MM.1S (cell line): ENCODE data around the gene GPRIN3.

Source experiments
- DNase-seq: peaks from one replicate; pipeline ENCODE4 v3.0.0-alpha.2; 2015
- H2AFZ ChIP-seq: fragments of 300-600 bp; sonication (generic); 2 replicates; pipeline ENCODE4 v1.6.0; 2016; ENCODE audit warnings: antibody characterized with exemption, low read length
- H3F3A ChIP-seq: fragments of 300-600 bp; sonication (generic); 2 replicates; pipeline ENCODE4 v1.6.1; 2016; ENCODE audit warnings: mild to moderate bottlenecking, antibody characterized with exemption, low read length, moderate library complexity, mixed read lengths; ENCODE audit not compliant: insufficient read depth
- H3K27ac ChIP-seq: fragments of 300-600 bp; sonication (generic); 2 replicates; pipeline ENCODE4 v1.5.1; 2016; ENCODE audit warnings: mild to moderate bottlenecking, low read length
- H3K27me3 ChIP-seq: fragments of 300-600 bp; sonication (generic); replicated peaks from 2 replicates; pipeline ENCODE4 v1.6.0; 2016; ENCODE audit warnings: low read length; ENCODE audit not compliant: insufficient read depth
- H3K36me3 ChIP-seq: fragments of 300-600 bp; sonication (generic); replicated peaks from 2 replicates; pipeline ENCODE4 v1.6.1; 2016; ENCODE audit warnings: mild to moderate bottlenecking, low read length, mixed read lengths; ENCODE audit not compliant: insufficient read depth
- H3K4me1 ChIP-seq: fragments of 300-600 bp; sonication (generic); 2 replicates; pipeline ENCODE4 v1.6.1; 2016; ENCODE audit warnings: low read length, mixed read lengths
- H3K4me2 ChIP-seq: fragments of 300-600 bp; sonication (generic); 2 replicates; pipeline ENCODE4 v1.6.0; 2016; ENCODE audit warnings: low read depth, low read length
- H3K4me3 ChIP-seq: fragments of 300-600 bp; sonication (generic); 2 replicates; pipeline ENCODE4 v1.5.1; 2016; ENCODE audit warnings: low read length, mixed read lengths
- H3K79me2 ChIP-seq: fragments of 300-600 bp; sonication (generic); 2 replicates; pipeline ENCODE4 v1.6.1; 2016; ENCODE audit warnings: mixed run types, low read length, mixed read lengths
- H3K9ac ChIP-seq: fragments of 300-600 bp; sonication (generic); 2 replicates; pipeline ENCODE4 v1.6.1; 2016; ENCODE audit warnings: low read length, mixed read lengths
- H3K9me2 ChIP-seq: fragments of 300-600 bp; sonication (generic); replicated peaks from 2 replicates; pipeline ENCODE4 v1.6.1; 2016; ENCODE audit warnings: mild to moderate bottlenecking, low read length, mixed read lengths; ENCODE audit not compliant: insufficient read depth
- H3K9me3 ChIP-seq: fragments of 300-600 bp; sonication (generic); replicated peaks from 2 replicates; pipeline ENCODE4 v1.6.1; 2016; ENCODE audit warnings: mild to moderate bottlenecking, low read length, mixed read lengths; ENCODE audit not compliant: insufficient read depth
- H4K20me1 ChIP-seq: fragments of 300-600 bp; sonication (generic); 2 replicates; pipeline ENCODE4 v1.6.1; 2016; ENCODE audit warnings: mild to moderate bottlenecking, low read length, moderate library complexity, mixed read lengths; ENCODE audit not compliant: insufficient read depth
- CTCF ChIP-seq: fragments of 300-600 bp; sonication (generic); IDR thresholded peaks from 2 replicates; pipeline ENCODE4 v1.5.1; 2016; ENCODE audit warnings: antibody characterized with exemption, low read length, mixed read lengths
- EZH2 ChIP-seq: fragments of 300-600 bp; sonication (generic); optimal IDR thresholded peaks from 2 replicates; pipeline ENCODE3; 2017; ENCODE audit warnings: low read depth, mild to moderate bottlenecking, antibody characterized with exemption, low read length, mixed read lengths
- EZH2phosphoT487 ChIP-seq: fragments of 300-600 bp; sonication (generic); IDR thresholded peaks from 2 replicates; pipeline ENCODE4 v1.6.1; 2018; ENCODE audit warnings: antibody characterized with exemption, low read length

The GPRIN3 gene

GRCh38 chr4:89197920-89198319 is 109.7 kb downstream of the GPRIN3 start:
- Histone ChIP-seq H3K4me3 (no peak overlapping the region), H3K4me1 (peaks cover 11% of the 10 kb centered on the region), H3K9ac (no peak overlapping the region), H3K9me2 (0 out of 2 replicates have a peak, but pooled peaks cover 2% of the 10 kb centered on the region), H4K20me1 (no peaks in the 10 kb centered on the region), H3K36me3 (no peaks in the 10 kb centered on the region), H3F3A (peaks cover 8% of the 10 kb centered on the region; the same call in 1 of the 2 replicates), H2AFZ (no peak overlapping the region), H3K79me2 (no peaks in the 10 kb centered on the region), H3K27ac (no peak overlapping the region), H3K9me3 (no peaks in the 10 kb centered on the region), H3K27me3 (no peaks in the 10 kb centered on the region), H3K4me2 (no peak overlapping the region)
- DNase-seq: no peak
- TF ChIP-seq EZH2: no peak
- no peak for TF ChIP-seq CTCF
- no peak for TF ChIP-seq EZH2phosphoT487

- H3K9me2 ChIP-seq: 0 out of 2 replicates have a peak, but pooled peaks cover 2% of the 10 kb centered on the region
- H3K4me3 ChIP-seq: no peak overlapping the region
- peaks cover 8% of the 10 kb centered on the region; the same call in 1 of the 2 replicates for H3F3A ChIP-seq
- DNase-seq: no peak
- no peaks in the 10 kb centered on the region for H3K36me3 ChIP-seq
- H3K4me2 ChIP-seq: no peak overlapping the region
- H2AFZ ChIP-seq: 0 out of 2 replicates have a peak overlapping the region, but pooled peaks have one; percentile 1
- H3K79me2 ChIP-seq: no peaks in the 10 kb centered on the region
- no peak overlapping the region; the same call in 1 of the 2 replicates for H3K27ac ChIP-seq
- TF ChIP-seq EZH2 (no peak), EZH2phosphoT487 (no peak), CTCF (no peak)
- H3K27me3 ChIP-seq: no peaks in the 10 kb centered on the region
- H3K9me3 ChIP-seq: no peaks in the 10 kb centered on the region
- no peaks in the 10 kb centered on the region for H4K20me1 ChIP-seq
- H3K4me1 ChIP-seq: peaks cover 11% of the 10 kb centered on the region
- no peak overlapping the region for H3K9ac ChIP-seq
Observed at GRCh38 chr4:89196745-89197144, 110.9 kb downstream of the GPRIN3 start.

GRCh38 chr4:89196056-89196674 is 111.4 kb downstream of the GPRIN3 start:
- no peak overlapping the region for H3K9ac ChIP-seq
- DNase-seq: peak; percentile 60
- no peaks in the 10 kb centered on the region for H4K20me1 ChIP-seq
- no peaks in the 10 kb centered on the region for H3K36me3 ChIP-seq
- no peaks in the 10 kb centered on the region for H3K9me3 ChIP-seq
- peaks cover 8% of the 10 kb centered on the region; the same call in 1 of the 2 replicates for H3F3A ChIP-seq
- peaks cover 11% of the 10 kb centered on the region for H3K4me1 ChIP-seq
- TF ChIP-seq CTCF: no peak
- no peak for TF ChIP-seq EZH2
- TF ChIP-seq EZH2phosphoT487: no peak
- H3K27me3 ChIP-seq: no peaks in the 10 kb centered on the region
- H3K79me2 ChIP-seq: no peaks in the 10 kb centered on the region
- peak overlapping the region; percentile 26; the same call in 1 of the 2 replicates for H3K27ac ChIP-seq
- 0 out of 2 replicates have a peak overlapping the region, but pooled peaks have one; percentile 15 for H2AFZ ChIP-seq
- 0 out of 2 replicates have a peak, but pooled peaks cover 2% of the 10 kb centered on the region for H3K9me2 ChIP-seq
- peak overlapping the region; percentile 9; the same call in 1 of the 2 replicates for H3K4me2 ChIP-seq
- no peak overlapping the region for H3K4me3 ChIP-seq
